Activated CD8-positive, alpha-beta memory T cell treated with anti-CD3 and anti-CD28 coated beads for 4 hours (primary cell): ENCODE results near the gene DSP.

ENCODE experiments used
- DNase-seq, 2 donors: peaks; one replicate each; pipeline ENCODE4 v3.0.0-alpha.2; 2020; ENCODE audit warnings: low read depth in 2 of 2

The DSP gene

GRCh38 chr6:7534192-7534591 lies 7.3 kb upstream of the DSP start:
- DNase-seq, result no peak

- DNase-seq, result no peak
Measured at GRCh38 chr6:7535498-7535897, 6.0 kb upstream of the DSP start.

GRCh38 chr6:7537565-7538174 lies 3.8 kb upstream of the DSP start:
- no peak for DNase-seq

DNA sequence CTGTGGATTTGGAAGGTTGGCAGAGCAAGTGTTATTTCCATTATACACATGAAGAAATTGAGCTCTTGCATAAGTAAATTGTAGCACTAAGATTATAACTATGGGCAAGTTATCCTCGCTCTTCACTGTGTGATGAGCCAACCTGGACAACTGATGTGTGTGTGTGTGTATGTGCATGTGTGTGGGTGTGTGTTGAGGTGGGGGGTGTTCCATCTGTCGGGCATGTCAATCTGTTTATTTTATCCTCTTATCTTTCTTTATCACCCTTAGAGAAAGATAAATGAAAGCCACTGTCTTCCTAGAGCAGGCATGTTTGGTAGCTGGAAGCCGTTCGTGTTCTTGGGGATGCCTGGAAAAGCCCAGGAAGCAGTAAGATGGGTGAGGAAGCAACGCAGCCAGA lies 3.0 kb upstream of the DSP start:
- DNase-seq, result no peak

- DNase-seq, result no peak
Measured at GRCh38 chr6:7540595-7540994, 876 bp upstream of the DSP start.

- no peak for DNase-seq
Measured at GRCh38 chr6:7542065-7542873, 798 bp downstream of the DSP start.

- DNase-seq, result no peak
Measured at GRCh38 chr6:7542874-7543624, 1.6 kb downstream of the DSP start.

- no peak for DNase-seq
Measured at GRCh38 chr6:7543789-7544424, 2.4 kb downstream of the DSP start.

GRCh38 chr6:7544597-7544996 lies 3.1 kb downstream of the DSP start:
- no peak for DNase-seq

GRCh38 chr6:7545316-7546019 lies 4.0 kb downstream of the DSP start:
- no peak for DNase-seq

DNA sequence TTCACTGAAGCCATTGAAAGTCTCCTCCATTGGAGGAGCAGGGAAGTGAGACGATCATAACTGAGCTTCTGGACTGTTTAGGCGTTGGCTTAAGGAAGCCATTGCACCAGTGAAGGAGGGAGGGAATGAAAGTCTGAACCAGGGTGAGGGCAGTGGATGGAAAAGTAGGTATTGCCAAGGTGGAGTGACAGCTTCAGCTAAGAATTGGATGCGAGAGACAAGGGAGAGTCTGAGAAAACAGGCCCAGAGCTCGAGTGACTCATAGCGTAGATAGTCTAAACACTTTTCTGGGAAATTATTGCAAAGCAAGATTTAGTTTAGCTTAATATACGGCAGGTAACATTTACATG lies 4.5 kb downstream of the DSP start:
- no peak for DNase-seq

DNA sequence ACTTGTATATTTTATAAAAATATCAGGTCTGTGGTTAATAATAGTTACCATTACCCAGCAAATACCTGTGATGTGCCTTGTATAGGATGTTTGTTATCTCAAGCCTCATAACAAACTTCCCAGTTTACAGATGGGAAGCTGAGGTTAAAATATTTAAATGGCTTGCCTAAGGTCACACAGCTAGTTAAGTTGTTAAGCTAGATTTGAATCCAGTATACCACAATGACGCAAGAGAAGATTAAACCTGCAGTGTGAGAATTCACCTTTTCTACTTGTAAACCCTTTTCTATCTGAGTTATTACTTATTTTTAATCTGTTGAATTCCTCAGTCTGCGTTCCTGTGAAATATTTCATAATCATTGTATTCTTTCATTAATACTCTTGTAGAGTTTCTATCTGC lies 4.9 kb downstream of the DSP start:
- DNase-seq, result no peak

- DNase-seq, result no peak
Measured at GRCh38 chr6:7546896-7547295, 5.4 kb downstream of the DSP start.

DNA sequence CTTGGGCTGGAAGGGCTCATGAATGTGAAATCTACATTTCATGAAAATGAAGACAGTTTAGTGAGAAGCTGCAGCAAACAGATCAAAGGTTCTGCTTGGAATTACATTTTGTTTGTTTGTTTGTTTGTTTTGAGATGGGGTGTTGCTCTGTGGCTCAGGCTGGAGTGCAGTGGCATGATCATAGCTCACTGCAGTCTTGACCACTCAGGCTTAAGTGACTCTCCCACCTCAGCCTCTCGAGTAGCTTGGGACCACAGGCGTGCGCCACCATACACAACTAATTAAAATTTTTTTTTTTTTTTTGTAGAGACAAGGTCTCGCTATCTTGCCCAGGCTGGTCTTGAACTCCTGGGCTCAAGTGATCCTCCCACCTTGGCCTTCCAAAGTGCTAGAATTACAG lies 5.8 kb downstream of the DSP start:
- no peak for DNase-seq

DNA sequence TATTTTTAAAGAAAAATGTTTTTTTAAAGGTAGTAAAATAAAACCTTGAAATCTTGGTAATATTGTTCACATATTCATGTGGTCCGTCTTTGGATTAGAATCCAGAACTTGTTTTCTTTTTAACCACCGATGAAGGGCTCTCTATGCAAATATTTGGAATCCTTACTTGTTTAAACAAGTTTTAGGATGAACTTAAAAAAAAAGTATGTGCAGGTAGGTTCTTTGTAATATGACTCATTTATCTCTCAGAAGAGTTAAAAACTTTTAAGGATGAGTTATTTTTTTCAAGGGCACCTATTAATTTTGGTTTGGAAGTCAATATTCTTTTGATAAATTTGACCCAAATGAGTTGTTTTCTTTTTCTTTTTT lies 8.9 kb downstream of the DSP start:
- DNase-seq, result no peak

DNA sequence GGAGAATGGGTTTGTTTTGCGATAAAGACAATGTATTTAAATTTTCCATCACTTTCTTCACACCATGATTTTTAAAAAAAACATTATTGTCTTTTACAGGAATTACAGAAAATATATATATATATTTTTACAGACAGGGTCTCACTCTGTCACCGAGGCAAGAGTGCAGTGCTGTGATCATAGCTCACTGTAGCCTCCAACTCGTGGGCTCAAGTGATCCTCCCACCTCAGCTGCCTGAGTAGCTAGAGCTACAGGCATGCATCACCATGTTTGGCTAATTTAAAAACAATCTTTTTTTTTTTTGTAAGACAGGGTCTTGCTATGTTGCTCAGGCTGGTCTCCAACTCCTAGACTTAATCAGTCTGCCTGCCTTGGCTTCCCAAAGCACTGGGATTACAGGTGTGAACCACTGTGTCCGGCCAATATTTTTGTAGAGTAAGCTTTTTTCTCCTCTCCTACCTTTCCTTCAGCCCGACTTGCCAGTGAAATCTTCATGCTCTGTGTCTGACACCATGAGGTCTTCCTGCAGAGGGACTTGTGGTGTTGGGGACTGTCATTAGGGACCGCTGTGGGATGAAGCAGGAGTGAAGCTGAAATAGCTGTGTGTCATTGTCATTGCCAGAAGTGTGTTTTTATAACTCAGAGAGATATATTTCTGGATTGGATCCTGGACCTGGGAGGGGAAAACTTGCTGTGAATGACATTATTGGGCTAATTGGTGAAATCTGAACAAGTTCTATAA lies 13.2 kb downstream of the DSP start:
- DNase-seq, result no peak

GRCh38 chr6:7555671-7556070 lies 14.2 kb downstream of the DSP start:
- DNase-seq, result no peak

- DNase-seq, result no peak
Measured at GRCh38 chr6:7556394-7557106, 15.1 kb downstream of the DSP start.

DNA sequence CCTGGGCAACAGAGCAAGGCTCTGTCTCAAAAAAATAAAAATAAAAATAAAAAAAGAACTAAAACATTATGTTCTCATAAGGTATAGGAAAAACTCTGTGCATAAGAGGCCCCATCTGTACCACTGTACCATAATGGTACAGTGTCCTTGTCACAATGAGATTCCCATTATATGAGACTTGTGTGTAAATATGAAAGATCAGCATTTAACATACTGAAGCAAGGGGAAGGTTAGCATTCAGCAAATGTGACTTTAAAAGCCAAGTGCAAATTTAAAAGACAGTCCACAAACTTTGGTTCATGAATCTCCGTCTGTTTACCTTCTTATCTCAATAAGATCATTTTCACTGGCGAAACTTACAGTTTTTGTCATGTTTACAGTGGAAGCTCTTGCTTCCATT lies 16.2 kb downstream of the DSP start:
- DNase-seq, result no peak

DNA sequence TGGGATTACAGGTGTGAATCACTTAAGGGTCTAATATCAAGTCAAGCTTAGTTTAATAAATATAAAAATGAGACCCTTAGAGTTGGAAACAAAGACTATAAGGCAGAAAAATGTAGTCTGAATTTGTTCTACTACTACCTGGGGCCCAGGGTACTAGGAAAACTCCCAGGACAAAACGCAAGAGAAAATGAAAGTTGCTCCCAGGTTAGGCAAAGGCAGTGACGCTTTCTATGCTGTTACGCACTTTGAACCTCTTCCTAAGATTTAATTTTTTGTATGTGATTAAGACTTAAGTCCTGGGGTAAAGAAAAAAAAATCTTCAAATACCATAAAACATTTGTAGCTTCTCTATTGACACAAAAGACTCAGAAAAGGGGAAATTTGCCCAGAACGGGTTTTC lies 17.3 kb downstream of the DSP start:
- DNase-seq, result no peak

DNA sequence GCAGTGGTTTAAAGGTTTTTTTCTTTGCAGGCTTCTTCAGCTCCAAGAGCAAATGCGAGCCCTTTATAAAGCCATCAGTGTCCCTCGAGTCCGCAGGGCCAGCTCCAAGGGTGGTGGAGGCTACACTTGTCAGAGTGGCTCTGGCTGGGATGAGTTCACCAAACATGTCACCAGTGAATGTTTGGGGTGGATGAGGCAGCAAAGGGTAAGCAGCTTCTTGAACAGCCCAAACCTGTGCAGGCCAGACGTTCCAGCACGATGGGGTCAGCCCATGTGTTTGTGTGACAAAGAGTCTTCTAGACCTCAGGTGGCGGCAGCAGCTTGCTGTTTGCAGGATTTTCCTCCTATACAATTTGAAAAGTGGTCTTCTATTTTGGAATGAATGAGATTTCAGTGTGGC lies 17.7 kb downstream of the DSP start:
- no peak for DNase-seq
